Endothelial cell of umbilical vein (primary cell): ENCODE measurements around the gene FLACC1. TPM values are rescaled to one million over a fixed set of nuclear protein-coding genes. Genes with fewer than 3 reads are reported as not detected.

Source experiments
- BruUV-seq: library from RNA; stranded (reverse); fragments of 400-500 nt; replicated peaks from 2 replicates; lab custom pipeline; 2021; lab: Mats Ljungman, UMichigan
- CTCF ChIA-PET: fragments of 300-600, 350-600 bp; sonication (Branson Sonifier 250); formaldehyde crosslinking; loops from one replicate; lab custom pipeline; 2021; ENCODE audit warnings: antibody characterized with exemption, inconsistent platforms; lab: Charles Lee
- POLR2A ChIA-PET: fragments of 300-600, 350-600 bp; sonication (Branson Sonifier 250); formaldehyde crosslinking; loops from one replicate; lab custom pipeline; 2021; ENCODE audit warnings: antibody characterized with exemption, inconsistent platforms; lab: Charles Lee
- DNase-seq: peaks from one replicate; pipeline ENCODE4 v3.0.0-alpha.2; 2011; ENCODE audit warnings: low read depth, low spot score
- FAIRE-seq: peaks from 2 replicates; lab custom pipeline; 2011; peaks lifted over from hg19 to GRCh38; lab: Jason Lieb, UNC
- H2AFZ ChIP-seq: 2 replicates; pipeline ENCODE4 v1.6.0; 2012; ENCODE audit warnings: low read depth, low read length, control low read depth, inconsistent platforms
- H3K27ac ChIP-seq: 2 replicates; pipeline ENCODE4 v1.5.1; 2011; ENCODE audit warnings: low read depth, mild to moderate bottlenecking, control low read depth, low read length, moderate library complexity; ENCODE audit not compliant: insufficient read depth
- H3K27me3 ChIP-seq, 2 experiments: 2 replicates each; pipeline versions ENCODE4 v1.6.0 to v1.6.1; 2011; ENCODE audit warnings: low read length in 2 of 2, mixed read lengths in 1 of 2; ENCODE audit not compliant: control insufficient read depth in 2 of 2, insufficient read depth in 2 of 2
- H3K36me3 ChIP-seq, 2 experiments: 2 replicates in 1 of 2; 3 replicates in 1 of 2; pipeline ENCODE4 v1.5.1; 2011; ENCODE audit warnings: low read length in 2 of 2, mild to moderate bottlenecking in 1 of 2, moderate library complexity in 1 of 2; ENCODE audit not compliant: control insufficient read depth in 2 of 2, insufficient read depth in 2 of 2; ENCODE audit errors: extremely low read depth in 1 of 2
- H3K4me1 ChIP-seq: 3 replicates; pipeline ENCODE4 v1.5.1; 2011; ENCODE audit warnings: mild to moderate bottlenecking, low read length; ENCODE audit not compliant: control insufficient read depth, insufficient read depth; ENCODE audit errors: extremely low read depth
- H3K4me2 ChIP-seq: 2 replicates; pipeline ENCODE4 v1.6.1; 2011; ENCODE audit warnings: low read length, control low read depth, mixed read lengths; ENCODE audit not compliant: insufficient read depth
- H3K4me3 ChIP-seq, 3 experiments: fragments of 200-600 bp in 1 of 3; sonication (generic), shearing (Covaris generic) in 1 of 3; replicated peaks in 1 of 3; 2 replicates each; pipeline ENCODE4 v1.5.1; 2011 to 2016; ENCODE audit warnings: control low read depth in 3 of 3, low read length in 3 of 3, mild to moderate bottlenecking in 2 of 3, inconsistent platforms in 1 of 3, low read depth in 1 of 3, moderate library complexity in 1 of 3; ENCODE audit not compliant: insufficient read depth in 1 of 3
- H3K79me2 ChIP-seq: 2 replicates; pipeline ENCODE4 v1.6.0; 2012; ENCODE audit warnings: low read length, inconsistent platforms; ENCODE audit not compliant: control insufficient read depth, insufficient read depth
- H3K9ac ChIP-seq: replicated peaks from 2 replicates; pipeline ENCODE3; 2011; ENCODE audit warnings: low read length, control low read depth; ENCODE audit not compliant: insufficient read depth; ENCODE audit errors: extremely low read depth
- H3K9me1 ChIP-seq: replicated peaks from 3 replicates; pipeline ENCODE4 v1.6.0; 2011; ENCODE audit warnings: mild to moderate bottlenecking, low read length; ENCODE audit not compliant: control insufficient read depth, insufficient read depth; ENCODE audit errors: extremely low read depth
- H3K9me3 ChIP-seq: replicated peaks from 2 replicates; pipeline ENCODE4 v1.5.1; 2012; ENCODE audit warnings: low read length, inconsistent platforms; ENCODE audit not compliant: control insufficient read depth, insufficient read depth
- H4K20me1 ChIP-seq: replicated peaks from 2 replicates; pipeline ENCODE3; 2011; ENCODE audit warnings: mild to moderate bottlenecking, low read length; ENCODE audit not compliant: control insufficient read depth, insufficient read depth; ENCODE audit errors: extremely low read depth
- CTCF ChIP-seq, 2 donors: IDR thresholded peaks; 1 replicate in 1 of 2; 2 replicates in 1 of 2; pipeline ENCODE4 v1.5.1; 2011; ENCODE audit warnings: low read length in 2 of 2, mild to moderate bottlenecking in 2 of 2, moderate library complexity in 2 of 2, control low read depth in 1 of 2, inconsistent platforms in 1 of 2, low read depth in 1 of 2; ENCODE audit not compliant: insufficient read depth in 1 of 2; ENCODE audit errors: extremely low read depth in 1 of 2
- EZH2 ChIP-seq: IDR thresholded peaks from 2 replicates; pipeline ENCODE4 v1.6.1; 2012; ENCODE audit warnings: borderline replicate concordance, low read depth, mild to moderate bottlenecking, moderate library complexity, low read length, inconsistent platforms; ENCODE audit not compliant: severe bottlenecking
- FOS ChIP-seq: IDR thresholded peaks from 2 replicates; pipeline ENCODE4 v1.6.1; 2011; ENCODE audit warnings: mild to moderate bottlenecking, low read length, moderate library complexity, borderline replicate concordance; ENCODE audit not compliant: insufficient read depth
- GATA2 ChIP-seq: IDR thresholded peaks from 2 replicates; pipeline ENCODE4 v1.7.0; 2011; ENCODE audit warnings: low read depth, mild to moderate bottlenecking, moderate library complexity, mixed read lengths, low read length; ENCODE audit not compliant: insufficient read length, insufficient read depth
- JUN ChIP-seq: IDR thresholded peaks from 2 replicates; pipeline ENCODE4 v1.6.1; 2011; ENCODE audit warnings: borderline replicate concordance, low read depth; ENCODE audit not compliant: insufficient read length, insufficient read depth
- MAX ChIP-seq: IDR thresholded peaks from 2 replicates; pipeline ENCODE4 v1.6.1; 2011; ENCODE audit not compliant: insufficient read depth, insufficient read length
- MYC ChIP-seq: IDR thresholded peaks from one replicate; pipeline ENCODE4 v1.6.1; 2011; ENCODE audit warnings: mild to moderate bottlenecking, low read depth, low read length
- POLR2A ChIP-seq: IDR thresholded peaks from 2 replicates; pipeline ENCODE4 v1.6.1; 2012; ENCODE audit warnings: low read depth, mild to moderate bottlenecking, control low read depth, low read length
- POLR2AphosphoS5 ChIP-seq: IDR thresholded peaks from 2 replicates; pipeline ENCODE4 v1.6.1; 2012; ENCODE audit warnings: low read depth, mild to moderate bottlenecking, control low read depth, low read length, moderate library complexity; ENCODE audit not compliant: insufficient read depth
- dilution Hi-C: fragments of 300-500 bp; cut with MboI; formaldehyde crosslinking; loops from one replicate; pipeline ENCODE4 v1.15.0; 2019; ENCODE audit warnings: low sequenced_read_pairs; ENCODE audit not compliant: extremely low pct_ligation_motif_present
- intact Hi-C: fragments of 100-400 bp; cut with micrococcal nuclease; formaldehyde crosslinking; loops from one replicate; pipeline ENCODE4 v1.10.0; 2022
- polyA plus RNA-seq, 4 experiments: library from polyadenylated mRNA; depleted of rRNA in 3 of 4; stranded (reverse) in 3 of 4; unstranded in 1 of 4; fragments of >200 nt; gene quantifications; 2 replicates each; pipeline versions ENCODE4 v1.2.1 to v1.2.3, GENCODE V29; 2011 to 2012; ENCODE audit warnings: missing spikeins in 1 of 4
- total RNA-seq: library from RNA; stranded (reverse); gene quantifications from 2 replicates; pipeline ENCODE4 v1.2.3, GENCODE V29; 2021

The FLACC1 gene
- total and polyA plus RNA-seq, 2 donors (not counting 3 experiments of a cell fraction or from before 2014, with no cell fraction given): 0.11 to 1.4 TPM

GRCh38 chr2:201254081-201254730 lies 102.9 kb downstream of the FLACC1 start:
- no peaks in the 10 kb centered on the region for H3K9me1 ChIP-seq
- H3K27ac ChIP-seq: no peak overlapping the region
- H3K4me1 ChIP-seq: peaks cover 18% of the 10 kb centered on the region
- BruUV-seq: no TSS peak
- H3K36me3 ChIP-seq: no peaks in the 10 kb centered on the region
- FAIRE-seq: no peak
- DNase-seq: no peak
- no peak overlapping the region for H2AFZ ChIP-seq
- dilution Hi-C loops: no loop called here
- no peaks in the 10 kb centered on the region for H4K20me1 ChIP-seq
- intact Hi-C loops: no loop called here
- H3K4me3 ChIP-seq: no peak overlapping the region
- no peak overlapping the region for H3K9ac ChIP-seq
- ChIA-PET CTCF (interaction anchor here (1.3 to 4.6 kb wide), 3 partner anchors 11 to 110 kb away, joined by 4 to 17 read pairs (median 5); no protein-coding TSS in a partner anchor), POLR2A (no interaction called here)
- no peak overlapping the region for H3K4me2 ChIP-seq
- H3K9me3 ChIP-seq: no peaks in the 10 kb centered on the region
- H3K79me2 ChIP-seq: peaks cover 6% of the 10 kb centered on the region
- H3K27me3 ChIP-seq: peaks cover 0 to 4% of the 10 kb centered on the region in 2 experiments
- TF ChIP-seq MAX (no peak), CTCF (IDR thresholded peaks at IDR 0.05; ENCODE audit: extremely low read depth in 1 of 2, insufficient read depth in 1 of 2, low read depth in 1 of 2, low read length in 2 of 2) (no peak), FOS (no peak), GATA2 (no peak), POLR2AphosphoS5 (no peak), MYC (no peak), JUN (no peak), EZH2 (no peak), POLR2A (no peak)
